Measurements from ENCODE around the gene CHST1.

The CHST1 gene

DNA sequence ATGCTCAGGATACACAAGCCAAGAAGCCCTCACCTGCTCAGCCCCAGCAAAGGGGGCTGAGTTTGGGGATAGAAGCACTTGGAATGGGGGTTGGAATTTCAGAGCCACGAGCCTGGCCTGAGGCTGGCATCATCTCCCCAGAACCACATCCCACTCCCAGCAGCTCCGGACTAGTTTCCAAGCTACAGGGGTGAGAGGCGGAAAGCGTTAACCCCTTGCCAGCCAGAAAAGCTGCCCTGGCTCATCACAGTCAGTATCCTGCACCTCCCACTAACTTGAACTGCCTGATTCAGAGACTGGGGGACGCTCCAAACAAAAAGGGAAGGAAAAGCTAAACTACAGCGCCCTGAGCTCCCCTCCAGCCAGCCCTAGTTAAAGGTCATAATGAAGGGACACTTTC, 19.0 kb upstream of the CHST1 start:
- TF ChIP-seq, protein P1, sequence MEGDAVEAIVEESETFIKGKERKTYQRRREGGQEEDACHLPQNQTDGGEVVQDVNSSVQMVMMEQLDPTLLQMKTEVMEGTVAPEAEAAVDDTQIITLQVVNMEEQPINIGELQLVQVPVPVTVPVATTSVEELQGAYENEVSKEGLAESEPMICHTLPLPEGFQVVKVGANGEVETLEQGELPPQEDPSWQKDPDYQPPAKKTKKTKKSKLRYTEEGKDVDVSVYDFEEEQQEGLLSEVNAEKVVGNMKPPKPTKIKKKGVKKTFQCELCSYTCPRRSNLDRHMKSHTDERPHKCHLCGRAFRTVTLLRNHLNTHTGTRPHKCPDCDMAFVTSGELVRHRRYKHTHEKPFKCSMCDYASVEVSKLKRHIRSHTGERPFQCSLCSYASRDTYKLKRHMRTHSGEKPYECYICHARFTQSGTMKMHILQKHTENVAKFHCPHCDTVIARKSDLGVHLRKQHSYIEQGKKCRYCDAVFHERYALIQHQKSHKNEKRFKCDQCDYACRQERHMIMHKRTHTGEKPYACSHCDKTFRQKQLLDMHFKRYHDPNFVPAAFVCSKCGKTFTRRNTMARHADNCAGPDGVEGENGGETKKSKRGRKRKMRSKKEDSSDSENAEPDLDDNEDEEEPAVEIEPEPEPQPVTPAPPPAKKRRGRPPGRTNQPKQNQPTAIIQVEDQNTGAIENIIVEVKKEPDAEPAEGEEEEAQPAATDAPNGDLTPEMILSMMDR (IDR thresholded peaks at IDR 0.05; ENCODE audit: low read depth, low read length): no peak
- no peak for DNase-seq (ENCODE audit: low read depth in 2 of 2)
- H3K4me3 ChIP-seq (replicated peaks in 1 of 2; ENCODE audit: low read depth in 2 of 2, low read length in 2 of 2): no peak overlapping the region

DNA sequence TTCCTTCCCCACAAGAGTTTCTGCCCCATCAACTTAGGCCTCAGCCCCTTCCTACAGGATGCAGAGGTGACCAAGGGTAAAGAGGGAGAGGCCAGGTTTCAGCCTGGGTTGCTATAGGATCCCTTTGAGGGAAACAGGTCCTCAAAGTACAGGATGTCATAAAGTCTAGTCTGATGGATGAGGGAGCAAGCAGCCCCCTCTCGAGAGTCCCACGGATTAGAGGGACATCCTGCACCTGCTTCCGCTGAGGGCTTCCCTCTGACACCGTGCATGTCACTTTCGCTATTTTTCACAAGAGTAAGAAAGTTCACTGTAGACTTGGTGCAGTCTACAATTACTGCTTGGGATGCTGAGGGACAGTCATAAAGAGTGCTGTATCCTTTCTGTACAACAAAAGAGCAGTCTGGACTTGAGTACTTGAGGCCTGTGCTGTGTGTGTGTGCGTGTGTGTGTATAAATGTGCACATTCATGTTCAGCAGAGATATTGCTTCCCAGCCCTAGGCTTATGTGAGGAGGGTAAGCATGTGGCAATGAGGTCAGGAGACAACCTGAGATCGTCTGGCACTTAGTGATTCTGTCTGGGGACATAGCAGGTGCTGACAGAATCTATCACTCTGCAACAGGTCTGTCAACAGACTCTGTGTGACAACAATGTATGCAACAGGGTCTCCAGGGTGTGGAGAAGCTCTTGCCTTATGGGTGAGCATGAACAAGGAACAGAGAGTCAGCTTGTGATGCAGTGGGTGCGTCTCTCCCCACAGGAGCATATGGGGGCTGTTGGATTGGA, 18.0 kb upstream of the CHST1 start:
- TF ChIP-seq, protein P1 (IDR thresholded peaks at IDR 0.05; ENCODE audit: low read depth, low read length): no peak
- no peak for DNase-seq (ENCODE audit: low read depth in 2 of 2)
- no peak overlapping the region for H3K4me3 ChIP-seq (replicated peaks in 1 of 2; ENCODE audit: low read depth in 2 of 2, low read length in 2 of 2)

DNA sequence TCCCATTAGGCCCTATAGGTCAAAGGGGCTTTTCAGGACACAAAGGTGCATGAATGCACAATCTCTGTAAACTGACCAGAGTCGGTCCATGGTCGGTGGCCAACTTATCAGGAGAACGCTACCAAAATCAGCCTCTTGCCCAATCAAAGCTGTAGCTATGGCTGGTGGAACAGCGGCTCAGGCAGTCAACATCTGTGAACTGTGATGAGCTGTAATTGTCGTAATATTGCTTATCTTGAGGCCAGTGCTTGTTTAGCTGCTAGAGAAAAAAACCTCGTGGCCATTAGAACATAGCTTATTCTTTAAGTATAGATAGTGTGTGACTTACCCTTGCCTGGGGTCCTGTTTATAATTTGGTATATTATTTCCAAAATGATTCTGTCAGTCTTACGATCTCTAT, 14.4 kb upstream of the CHST1 start:
- no peak for DNase-seq (ENCODE audit: low read depth in 2 of 2)
- TF ChIP-seq, protein P1 (IDR thresholded peaks at IDR 0.05; ENCODE audit: low read depth, low read length): no peak
- no peak overlapping the region for H3K4me3 ChIP-seq (replicated peaks in 1 of 2; ENCODE audit: low read depth in 2 of 2, low read length in 2 of 2)

DNA sequence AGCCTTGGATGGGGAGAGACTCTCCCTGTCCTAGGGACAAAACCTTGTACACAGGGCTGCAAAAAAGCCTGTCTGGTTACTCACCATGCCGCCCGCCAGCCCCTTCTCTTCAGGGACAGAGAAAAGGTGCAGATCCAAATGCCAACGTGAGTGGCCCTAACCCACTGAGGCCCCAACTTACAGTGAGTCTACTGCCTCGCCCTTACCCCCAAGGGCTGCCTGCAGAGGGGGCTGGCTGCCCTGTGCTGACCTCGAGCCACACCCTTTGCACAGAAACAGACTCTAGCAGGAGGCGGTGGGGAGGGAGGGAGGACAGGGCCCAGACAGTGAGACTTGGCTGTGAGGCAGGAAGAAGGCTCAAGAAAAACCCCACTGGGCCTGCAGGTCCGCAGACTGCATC, 13.6 kb upstream of the CHST1 start:
- TF ChIP-seq, protein P1 (IDR thresholded peaks at IDR 0.05; ENCODE audit: low read depth, low read length): no peak
- no peak overlapping the region for H3K4me3 ChIP-seq (replicated peaks in 1 of 2; ENCODE audit: low read depth in 2 of 2, low read length in 2 of 2)
- no peak for DNase-seq (ENCODE audit: low read depth in 2 of 2)

DNA sequence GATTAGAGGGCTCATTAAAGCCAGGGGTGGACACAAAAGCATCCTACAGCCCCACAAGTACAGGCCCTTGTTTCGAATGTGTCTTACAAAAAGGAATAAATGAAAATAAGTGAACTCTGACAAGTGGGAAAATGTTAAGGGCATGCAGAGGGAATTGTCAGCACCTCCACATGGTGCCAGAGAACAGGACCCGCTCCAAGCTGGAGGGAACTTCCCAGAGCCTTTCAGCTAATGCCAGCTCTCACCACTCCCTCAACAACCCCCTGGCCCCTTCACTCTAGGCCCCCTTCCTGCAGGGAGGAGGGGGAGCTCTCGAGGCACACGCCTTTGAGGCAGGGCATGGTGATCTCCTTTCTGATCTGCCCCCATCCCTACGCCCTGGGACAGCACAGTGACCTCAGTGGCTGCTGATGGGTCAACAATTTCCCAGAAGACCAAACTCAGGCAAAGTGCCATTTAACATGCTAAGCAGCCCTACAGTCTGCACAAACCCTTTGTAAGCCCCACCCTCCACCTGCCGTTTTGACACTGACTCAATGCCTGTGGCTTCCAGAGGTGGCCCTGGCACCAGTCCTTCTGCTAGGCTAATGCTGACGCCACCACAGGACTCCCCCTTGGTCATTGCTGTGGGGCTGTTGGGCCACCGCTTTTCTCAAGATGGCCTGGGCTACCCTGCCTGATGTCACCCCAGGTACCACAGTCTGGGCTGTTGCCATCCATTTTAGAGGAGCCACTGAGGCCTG, 12.5 kb upstream of the CHST1 start:
- TF ChIP-seq, protein P1 (IDR thresholded peaks at IDR 0.05; ENCODE audit: low read depth, low read length): no peak
- DNase-seq (ENCODE audit: low read depth in 2 of 2): no peak
- H3K4me3 ChIP-seq (replicated peaks in 1 of 2; ENCODE audit: low read depth in 2 of 2, low read length in 2 of 2): no peak overlapping the region

DNA sequence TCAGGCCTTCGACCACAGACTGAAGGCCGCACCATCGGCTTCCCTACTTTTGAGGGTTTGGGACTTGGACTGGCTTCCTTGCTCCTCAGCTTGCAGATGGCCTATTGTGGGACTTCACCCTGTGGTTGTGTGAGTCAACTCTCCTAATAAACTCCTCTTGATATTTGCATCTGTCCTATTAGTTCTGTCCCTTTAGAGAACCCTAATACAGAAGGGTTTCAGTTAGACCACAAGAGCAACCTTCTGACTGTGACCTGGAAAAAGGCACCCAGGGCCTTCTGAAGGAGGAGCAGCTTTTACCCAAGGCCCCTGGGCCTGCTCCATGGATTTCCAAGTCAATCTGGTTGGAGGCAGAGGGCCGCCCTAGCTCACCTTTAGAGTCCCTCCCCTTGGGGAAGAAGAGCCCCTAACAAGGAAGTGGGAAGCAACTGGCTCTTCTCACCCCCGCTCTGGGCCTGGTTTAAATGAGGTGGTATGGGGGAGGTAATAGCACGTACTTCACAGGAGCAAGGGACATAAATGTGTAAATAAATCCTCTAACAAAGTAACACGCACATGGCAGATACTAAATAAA, 11.2 kb upstream of the CHST1 start:
- no peak overlapping the region for H3K4me3 ChIP-seq (replicated peaks in 1 of 2; ENCODE audit: low read depth in 2 of 2, low read length in 2 of 2)
- DNase-seq (ENCODE audit: low read depth in 2 of 2): no peak
- TF ChIP-seq, protein P1 (IDR thresholded peaks at IDR 0.05; ENCODE audit: low read depth, low read length): no peak

Measured in cardiac fibroblast (primary cell).